GM23338 (cell line): ENCODE measurements around the gene KCTD4.

ENCODE experiments used
- CREB1 ChIP-seq: fragments of 250-450 bp; sonication (Bioruptor Pico); IDR thresholded peaks from 2 replicates; pipeline ENCODE4 v1.5.0; 2020; ENCODE audit warnings: low read depth, mild to moderate bottlenecking, moderate library complexity
- ETS1 ChIP-seq: IDR thresholded peaks from 2 replicates; pipeline ENCODE4 v1.6.1; 2016; ENCODE audit warnings: antibody characterized with exemption
- EZH2 ChIP-seq: fragments of 200-600 bp; sonication (generic); IDR thresholded peaks from one replicate; pipeline ENCODE4 v1.8.0; 2017; ENCODE audit warnings: antibody characterized with exemption, mild to moderate bottlenecking, low read depth; ENCODE audit not compliant: unreplicated experiment
- EZH2phosphoT487 ChIP-seq: fragments of 200-600 bp; sonication (generic); IDR thresholded peaks from one replicate; pipeline ENCODE4 v1.8.1; 2018; ENCODE audit warnings: antibody characterized with exemption; ENCODE audit not compliant: unreplicated experiment
- JUNB ChIP-seq: IDR thresholded peaks from one replicate; pipeline ENCODE4 v1.6.1; 2016; ENCODE audit warnings: antibody characterized with exemption; ENCODE audit not compliant: unreplicated experiment
- POLR2AphosphoS5 ChIP-seq: IDR thresholded peaks from 2 replicates; pipeline ENCODE4 v1.6.1; 2016; ENCODE audit warnings: antibody characterized with exemption, low read depth
- STAT1 ChIP-seq: IDR thresholded peaks from one replicate; pipeline ENCODE4 v1.6.1; 2016; ENCODE audit warnings: antibody characterized with exemption; ENCODE audit not compliant: unreplicated experiment
- ZNF114 ChIP-seq: fragments of 250-450 bp; sonication (Bioruptor Pico); IDR thresholded peaks from 2 replicates; pipeline ENCODE4 v1.5.0; 2020; ENCODE audit warnings: mild to moderate bottlenecking, moderate library complexity
- TF ChIP-seq, protein P1 (sequence below), 2 experiments: fragments of 200-600 bp in 1 of 2; sonication (generic) in 1 of 2; conservative IDR thresholded peaks; 2 replicates each; pipeline versions ENCODE4 v1.5.1 to v1.6.1; 2016 to 2017; ENCODE audit warnings: antibody characterized with exemption in 2 of 2, low read depth in 2 of 2, mild to moderate bottlenecking in 2 of 2, moderate library complexity in 1 of 2
- TF ChIP-seq, protein P2 (sequence below): IDR thresholded peaks from one replicate; pipeline ENCODE4 v1.6.1; 2018; ENCODE audit warnings: antibody characterized with exemption; ENCODE audit not compliant: unreplicated experiment

- TF ChIP-seq, protein P1, sequence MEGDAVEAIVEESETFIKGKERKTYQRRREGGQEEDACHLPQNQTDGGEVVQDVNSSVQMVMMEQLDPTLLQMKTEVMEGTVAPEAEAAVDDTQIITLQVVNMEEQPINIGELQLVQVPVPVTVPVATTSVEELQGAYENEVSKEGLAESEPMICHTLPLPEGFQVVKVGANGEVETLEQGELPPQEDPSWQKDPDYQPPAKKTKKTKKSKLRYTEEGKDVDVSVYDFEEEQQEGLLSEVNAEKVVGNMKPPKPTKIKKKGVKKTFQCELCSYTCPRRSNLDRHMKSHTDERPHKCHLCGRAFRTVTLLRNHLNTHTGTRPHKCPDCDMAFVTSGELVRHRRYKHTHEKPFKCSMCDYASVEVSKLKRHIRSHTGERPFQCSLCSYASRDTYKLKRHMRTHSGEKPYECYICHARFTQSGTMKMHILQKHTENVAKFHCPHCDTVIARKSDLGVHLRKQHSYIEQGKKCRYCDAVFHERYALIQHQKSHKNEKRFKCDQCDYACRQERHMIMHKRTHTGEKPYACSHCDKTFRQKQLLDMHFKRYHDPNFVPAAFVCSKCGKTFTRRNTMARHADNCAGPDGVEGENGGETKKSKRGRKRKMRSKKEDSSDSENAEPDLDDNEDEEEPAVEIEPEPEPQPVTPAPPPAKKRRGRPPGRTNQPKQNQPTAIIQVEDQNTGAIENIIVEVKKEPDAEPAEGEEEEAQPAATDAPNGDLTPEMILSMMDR (conservative IDR thresholded peaks at IDR 0.05; ENCODE audit: low read depth in 2 of 2) = no peak
- TF ChIP-seq EZH2 = no peak
- TF ChIP-seq, protein P2, sequence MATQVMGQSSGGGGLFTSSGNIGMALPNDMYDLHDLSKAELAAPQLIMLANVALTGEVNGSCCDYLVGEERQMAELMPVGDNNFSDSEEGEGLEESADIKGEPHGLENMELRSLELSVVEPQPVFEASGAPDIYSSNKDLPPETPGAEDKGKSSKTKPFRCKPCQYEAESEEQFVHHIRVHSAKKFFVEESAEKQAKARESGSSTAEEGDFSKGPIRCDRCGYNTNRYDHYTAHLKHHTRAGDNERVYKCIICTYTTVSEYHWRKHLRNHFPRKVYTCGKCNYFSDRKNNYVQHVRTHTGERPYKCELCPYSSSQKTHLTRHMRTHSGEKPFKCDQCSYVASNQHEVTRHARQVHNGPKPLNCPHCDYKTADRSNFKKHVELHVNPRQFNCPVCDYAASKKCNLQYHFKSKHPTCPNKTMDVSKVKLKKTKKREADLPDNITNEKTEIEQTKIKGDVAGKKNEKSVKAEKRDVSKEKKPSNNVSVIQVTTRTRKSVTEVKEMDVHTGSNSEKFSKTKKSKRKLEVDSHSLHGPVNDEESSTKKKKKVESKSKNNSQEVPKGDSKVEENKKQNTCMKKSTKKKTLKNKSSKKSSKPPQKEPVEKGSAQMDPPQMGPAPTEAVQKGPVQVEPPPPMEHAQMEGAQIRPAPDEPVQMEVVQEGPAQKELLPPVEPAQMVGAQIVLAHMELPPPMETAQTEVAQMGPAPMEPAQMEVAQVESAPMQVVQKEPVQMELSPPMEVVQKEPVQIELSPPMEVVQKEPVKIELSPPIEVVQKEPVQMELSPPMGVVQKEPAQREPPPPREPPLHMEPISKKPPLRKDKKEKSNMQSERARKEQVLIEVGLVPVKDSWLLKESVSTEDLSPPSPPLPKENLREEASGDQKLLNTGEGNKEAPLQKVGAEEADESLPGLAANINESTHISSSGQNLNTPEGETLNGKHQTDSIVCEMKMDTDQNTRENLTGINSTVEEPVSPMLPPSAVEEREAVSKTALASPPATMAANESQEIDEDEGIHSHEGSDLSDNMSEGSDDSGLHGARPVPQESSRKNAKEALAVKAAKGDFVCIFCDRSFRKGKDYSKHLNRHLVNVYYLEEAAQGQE = no peak
- no peak for TF ChIP-seq EZH2phosphoT487
- no peak for TF ChIP-seq POLR2AphosphoS5
- no peak for TF ChIP-seq ETS1
- TF ChIP-seq CREB1 = no peak
- no peak for TF ChIP-seq ZNF114
- TF ChIP-seq JUNB = no peak
- TF ChIP-seq STAT1 = no peak
These were observed 17.8 kb upstream of the KCTD4 start for GRCh38 chr13:45218689-45219088.
